ENCODE data around the gene ZNF385A. TPM values are rescaled to one million over a fixed set of nuclear protein-coding genes. Genes with fewer than 3 reads are reported as not detected.

ZNF385A gene
- total and polyA plus RNA-seq, 2 donors: 1.6 to 13.6 TPM

DNA sequence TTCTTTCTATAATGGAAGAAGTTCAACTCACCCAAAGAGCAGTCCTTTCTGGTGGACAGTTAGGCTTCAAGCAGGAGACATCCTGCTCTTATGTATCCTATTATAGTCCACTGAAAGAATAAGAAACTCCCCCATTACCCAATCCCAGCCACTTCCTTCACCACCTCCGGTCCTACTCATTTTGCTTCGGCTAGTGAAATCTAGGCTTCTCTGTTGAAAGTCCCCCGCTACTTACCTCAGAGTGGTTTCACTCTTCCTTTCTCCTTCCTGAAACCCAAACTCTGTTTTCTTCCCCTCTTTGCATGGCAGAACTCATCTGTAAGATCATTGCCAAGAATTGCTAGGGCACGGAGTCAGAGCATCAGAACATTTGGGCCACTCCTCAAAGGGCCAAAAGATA is 20.1 kb downstream of the ZNF385A start, which contains the start of gene GPR84:
Gene GPR84, minus strand, starts transcription at position 74 of the 400 bp plus-strand sequence. CDS start 635 bp downstream, outside the sequence.
- no peak within 1 kb of the TSS for H3K4me3 ChIP-seq (ENCODE audit: low read length in 2 of 2)
- peak in 1 of 9 donors; percentile 48 for DNase-seq (ENCODE audit: low read depth in 6 of 9, low spot score in 9 of 9)
- H3K27me3 ChIP-seq (ENCODE audit: control insufficient read depth in 2 of 2, insufficient read depth in 1 of 2, low read length in 1 of 2): peaks cover 0 to 6% of the 10 kb centered on the region in 2 donors
- no peaks in the 10 kb centered on the region for H3K9me3 ChIP-seq (ENCODE audit: control insufficient read depth in 2 of 2, insufficient read depth in 1 of 2, low read length in 1 of 2)
- WGBS: 7% methylated on average over 4 of the region's 4 CpGs
- peaks cover 2 to 40% of the 10 kb centered on the region in 2 donors for H3K4me1 ChIP-seq (ENCODE audit: control insufficient read depth in 2 of 2, insufficient read depth in 2 of 2, low read length in 2 of 2)
- no peaks in the 10 kb centered on the region for H3K36me3 ChIP-seq (ENCODE audit: control insufficient read depth in 2 of 2, insufficient read depth in 2 of 2, low read length in 1 of 2)
- H3K27ac ChIP-seq (ENCODE audit: low read depth in 1 of 2, low read length in 1 of 2): peak within 1 kb of the TSS in 1 of 2 donors; percentile 3

GRCh38 chr12:54363618-54364017 is 20.9 kb downstream of the ZNF385A start:
- Histone ChIP-seq H3K4me1 (ENCODE audit: control insufficient read depth in 2 of 2, insufficient read depth in 2 of 2, low read length in 2 of 2) (peaks cover 2 to 35% of the 10 kb centered on the region in 2 donors), H3K27ac (ENCODE audit: low read depth in 1 of 2, low read length in 1 of 2) (no peak overlapping the region), H3K27me3 (ENCODE audit: control insufficient read depth in 2 of 2, insufficient read depth in 1 of 2, low read length in 1 of 2) (no peaks in the 10 kb centered on the region), H3K36me3 (ENCODE audit: control insufficient read depth in 2 of 2, insufficient read depth in 2 of 2, low read length in 1 of 2) (no peaks in the 10 kb centered on the region), H3K9me3 (ENCODE audit: control insufficient read depth in 2 of 2, insufficient read depth in 1 of 2, low read length in 1 of 2) (no peaks in the 10 kb centered on the region), H3K4me3 (ENCODE audit: low read length in 2 of 2) (no peak overlapping the region)
- 93% methylated on average over 6 of the region's 6 CpGs for WGBS
- no peak for DNase-seq (ENCODE audit: low read depth in 6 of 9, low spot score in 9 of 9)

GRCh38 chr12:54363047-54363446 is 21.5 kb downstream of the ZNF385A start:
- H3K27ac ChIP-seq (ENCODE audit: low read depth in 1 of 2, low read length in 1 of 2): no peak overlapping the region
- no peak overlapping the region for H3K4me3 ChIP-seq (ENCODE audit: low read length in 2 of 2)
- no peaks in the 10 kb centered on the region for H3K36me3 ChIP-seq (ENCODE audit: control insufficient read depth in 2 of 2, insufficient read depth in 2 of 2, low read length in 1 of 2)
- DNase-seq (ENCODE audit: low read depth in 6 of 9, low spot score in 9 of 9): no peak
- H3K9me3 ChIP-seq (ENCODE audit: control insufficient read depth in 2 of 2, insufficient read depth in 1 of 2, low read length in 1 of 2): no peaks in the 10 kb centered on the region
- WGBS: 95% methylated on average over 8 of the region's 8 CpGs
- H3K27me3 ChIP-seq (ENCODE audit: control insufficient read depth in 2 of 2, insufficient read depth in 1 of 2, low read length in 1 of 2): no peaks in the 10 kb centered on the region
- peaks cover 2 to 35% of the 10 kb centered on the region in 2 donors for H3K4me1 ChIP-seq (ENCODE audit: control insufficient read depth in 2 of 2, insufficient read depth in 2 of 2, low read length in 2 of 2)

DNA sequence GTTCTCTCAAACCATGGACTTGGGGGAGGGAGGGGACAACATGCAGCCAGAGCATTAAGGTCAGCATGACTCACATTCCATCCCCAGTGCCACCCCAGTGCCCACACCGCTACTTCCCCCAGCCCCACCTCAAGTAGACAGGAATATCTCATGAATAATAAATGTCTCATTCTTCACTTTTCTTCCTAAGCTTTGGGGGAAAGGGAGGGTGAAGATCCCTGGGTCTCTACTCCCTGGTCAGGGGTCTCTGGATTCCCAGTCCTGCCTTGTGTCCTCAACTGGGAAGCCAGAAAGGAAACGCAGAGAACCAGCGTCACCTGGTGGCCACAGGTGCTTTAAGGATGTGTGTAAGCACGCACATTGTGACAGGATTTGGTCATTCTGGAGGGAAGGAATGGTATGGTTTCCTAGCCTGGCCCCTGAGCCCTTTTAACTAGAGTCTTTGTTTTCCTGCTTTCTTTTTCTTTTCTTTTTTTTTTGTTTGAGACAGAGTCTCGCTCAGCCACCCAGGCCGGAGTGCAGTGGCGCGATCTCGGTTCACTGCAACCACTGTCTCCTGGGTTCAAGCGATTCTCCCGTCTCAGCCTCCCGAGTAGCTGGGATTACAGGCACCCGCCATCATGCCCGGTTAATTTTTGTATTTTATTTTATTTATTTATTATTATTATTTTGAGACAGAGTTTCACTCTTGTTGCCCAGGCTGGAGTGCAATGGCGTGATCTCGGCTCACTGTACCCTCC is 23.6 kb downstream of the ZNF385A start:
- no peaks in the 10 kb centered on the region for H3K36me3 ChIP-seq (ENCODE audit: control insufficient read depth in 2 of 2, insufficient read depth in 2 of 2, low read length in 1 of 2)
- no peaks in the 10 kb centered on the region for H3K9me3 ChIP-seq (ENCODE audit: control insufficient read depth in 2 of 2, insufficient read depth in 1 of 2, low read length in 1 of 2)
- peak in 3 of 9 donors; percentile 60 to 75 (median 67) for DNase-seq (ENCODE audit: low read depth in 6 of 9, low spot score in 9 of 9)
- H3K4me1 ChIP-seq (ENCODE audit: control insufficient read depth in 2 of 2, insufficient read depth in 2 of 2, low read length in 2 of 2): peaks cover 5 to 50% of the 10 kb centered on the region in 2 donors
- 77% methylated on average over 16 of the region's 16 CpGs for WGBS
- H3K27me3 ChIP-seq (ENCODE audit: control insufficient read depth in 2 of 2, insufficient read depth in 1 of 2, low read length in 1 of 2): no peaks in the 10 kb centered on the region
- no peak overlapping the region for H3K27ac ChIP-seq (ENCODE audit: low read depth in 1 of 2, low read length in 1 of 2)
- no peak overlapping the region for H3K4me3 ChIP-seq (ENCODE audit: low read length in 2 of 2)

DNA sequence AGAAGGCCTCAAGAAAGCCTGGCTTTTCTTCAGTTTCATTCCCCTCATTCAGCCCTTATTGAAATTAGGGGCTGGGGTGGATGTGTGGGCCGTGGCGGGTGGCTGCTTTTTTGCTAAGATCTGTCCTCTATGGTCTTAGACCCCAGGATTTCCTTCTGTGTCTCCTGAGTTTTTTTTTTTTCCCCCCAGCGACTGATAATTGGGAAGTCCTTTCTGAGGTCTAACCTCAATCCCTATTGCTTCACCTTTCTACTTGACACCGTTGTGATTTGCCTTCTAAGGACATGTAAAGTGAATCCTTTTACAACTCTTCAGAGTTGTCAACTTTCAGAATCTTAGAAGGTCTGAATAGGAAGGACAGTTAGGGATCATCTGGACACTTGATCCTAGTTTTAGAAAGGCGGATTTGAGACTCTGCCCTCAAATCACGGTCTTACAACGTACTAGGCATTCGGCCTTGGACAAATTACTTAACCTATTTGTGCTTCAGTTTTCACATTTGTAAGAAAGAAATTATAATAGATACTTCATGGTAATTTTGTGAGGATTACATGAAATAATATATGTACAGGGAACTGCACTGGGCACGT is 24.7 kb downstream of the ZNF385A start:
- no peaks in the 10 kb centered on the region for H3K9me3 ChIP-seq (ENCODE audit: control insufficient read depth in 2 of 2, insufficient read depth in 1 of 2, low read length in 1 of 2)
- whole genome bisulfite sequencing: 76% methylated on average over 9 of the region's 9 CpGs
- H3K4me1 ChIP-seq (ENCODE audit: control insufficient read depth in 2 of 2, insufficient read depth in 2 of 2, low read length in 2 of 2): peaks cover 5 to 50% of the 10 kb centered on the region in 2 donors
- DNase-seq (ENCODE audit: low read depth in 6 of 9, low spot score in 9 of 9): no peak
- H3K27ac ChIP-seq (ENCODE audit: low read depth in 1 of 2, low read length in 1 of 2): peak overlapping the region; percentile 21 to 74
- peak overlapping the region; percentile 72 to 85 for H3K4me3 ChIP-seq (ENCODE audit: low read length in 2 of 2)
- no peaks in the 10 kb centered on the region for H3K27me3 ChIP-seq (ENCODE audit: control insufficient read depth in 2 of 2, insufficient read depth in 1 of 2, low read length in 1 of 2)
- H3K36me3 ChIP-seq (ENCODE audit: control insufficient read depth in 2 of 2, insufficient read depth in 2 of 2, low read length in 1 of 2): no peaks in the 10 kb centered on the region

DNA sequence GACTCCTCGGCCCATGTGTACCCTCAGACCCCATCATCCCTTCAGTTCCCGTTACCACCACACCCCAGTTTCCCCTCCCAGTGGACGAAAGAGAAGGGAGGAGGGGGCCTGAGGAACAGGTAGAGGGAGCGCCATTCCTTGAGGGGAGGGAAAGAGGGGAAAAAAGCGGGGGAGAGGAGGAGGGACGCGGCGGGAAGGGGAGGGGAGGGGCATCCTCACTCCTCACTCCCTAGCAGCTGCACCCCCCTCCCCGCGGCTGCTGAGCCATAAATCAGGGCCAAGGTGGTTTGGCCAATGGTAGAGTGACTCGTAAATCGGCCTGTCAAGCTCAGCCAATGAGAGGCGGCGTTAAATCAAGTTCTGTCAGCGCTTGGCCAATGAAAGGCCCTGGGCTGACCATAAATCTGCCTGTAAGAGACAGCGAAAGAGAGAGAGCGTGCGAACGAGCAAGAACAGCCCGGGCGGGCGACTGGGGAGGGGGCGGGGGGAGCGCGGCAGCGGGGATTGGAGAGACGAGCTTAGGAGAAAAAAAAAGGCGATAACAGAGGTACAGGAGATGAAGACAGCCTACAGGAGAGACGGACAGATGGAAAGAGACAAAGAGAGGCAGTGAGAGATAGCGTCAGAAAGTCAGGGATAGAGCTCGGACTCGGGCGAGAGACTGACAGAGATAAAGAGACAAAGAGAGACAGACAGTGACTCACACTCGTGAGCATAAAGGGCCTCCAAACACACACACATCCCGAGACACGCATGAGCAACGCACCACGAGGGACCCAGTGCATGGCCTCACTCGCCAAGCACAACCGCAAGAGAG is 25.4 kb downstream of the ZNF385A start:
- Histone ChIP-seq H3K36me3 (ENCODE audit: control insufficient read depth in 2 of 2, insufficient read depth in 2 of 2, low read length in 1 of 2) (no peaks in the 10 kb centered on the region), H3K4me3 (ENCODE audit: low read length in 2 of 2) (peak overlapping the region; percentile 72 to 85), H3K27me3 (ENCODE audit: control insufficient read depth in 2 of 2, insufficient read depth in 1 of 2, low read length in 1 of 2) (no peaks in the 10 kb centered on the region), H3K9me3 (ENCODE audit: control insufficient read depth in 2 of 2, insufficient read depth in 1 of 2, low read length in 1 of 2) (no peaks in the 10 kb centered on the region), H3K27ac (ENCODE audit: low read depth in 1 of 2, low read length in 1 of 2) (peak overlapping the region; percentile 87 to 89), H3K4me1 (ENCODE audit: control insufficient read depth in 2 of 2, insufficient read depth in 2 of 2, low read length in 2 of 2) (peaks cover 5 to 43% of the 10 kb centered on the region in 2 donors)
- WGBS: 2% methylated on average over 40 of the region's 40 CpGs
- DNase-seq (ENCODE audit: low read depth in 6 of 9, low spot score in 9 of 9): peak; percentile 90 to 99 (median 97)

DNA sequence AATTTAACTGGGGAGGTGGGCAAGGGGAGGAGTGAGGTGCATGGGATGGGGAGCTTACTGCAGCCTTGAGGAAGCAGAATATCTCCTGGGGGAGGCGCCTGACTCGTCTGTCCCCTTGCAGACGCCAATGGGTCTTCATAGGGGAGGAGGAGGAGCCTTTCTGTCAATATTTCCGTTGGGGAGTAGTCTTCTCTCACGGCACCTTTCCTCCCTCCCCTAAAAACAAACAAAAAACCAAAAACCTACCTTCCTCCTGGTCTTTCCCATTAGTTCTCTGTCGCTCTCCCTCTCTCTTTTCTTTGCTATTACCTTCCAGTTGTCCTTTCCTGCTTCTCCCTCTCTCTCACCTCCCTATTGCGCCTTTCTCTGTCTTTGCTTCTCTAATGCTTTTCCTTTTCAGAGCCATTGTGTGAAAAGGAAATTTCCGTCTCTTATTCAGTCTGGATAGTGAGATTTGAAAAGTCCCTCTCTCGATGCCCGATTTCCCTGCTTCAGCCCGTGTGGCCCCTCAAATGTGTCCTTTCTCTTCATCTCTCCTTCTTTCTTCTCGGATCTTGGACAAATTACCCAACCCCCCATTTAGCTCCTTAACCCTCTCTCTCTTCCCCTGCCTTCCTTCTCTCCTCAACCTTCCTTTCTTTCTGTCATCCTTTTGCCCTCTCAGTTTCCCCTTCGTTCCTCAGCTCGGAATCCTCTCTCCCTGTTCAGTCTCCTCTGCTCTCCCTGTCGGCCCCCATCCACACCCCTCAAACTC is 26.2 kb downstream of the ZNF385A start:
- DNase-seq (ENCODE audit: low read depth in 6 of 9, low spot score in 9 of 9): peak in 3 of 9 donors; percentile 49 to 69 (median 49)
- peaks cover 5 to 39% of the 10 kb centered on the region in 2 donors for H3K4me1 ChIP-seq (ENCODE audit: control insufficient read depth in 2 of 2, insufficient read depth in 2 of 2, low read length in 2 of 2)
- peak overlapping the region; percentile 87 to 89 for H3K27ac ChIP-seq (ENCODE audit: low read depth in 1 of 2, low read length in 1 of 2)
- no peaks in the 10 kb centered on the region for H3K36me3 ChIP-seq (ENCODE audit: control insufficient read depth in 2 of 2, insufficient read depth in 2 of 2, low read length in 1 of 2)
- peak overlapping the region; percentile 72 to 85 for H3K4me3 ChIP-seq (ENCODE audit: low read length in 2 of 2)
- WGBS: 15% methylated on average over 15 of the region's 15 CpGs
- H3K27me3 ChIP-seq (ENCODE audit: control insufficient read depth in 2 of 2, insufficient read depth in 1 of 2, low read length in 1 of 2): no peaks in the 10 kb centered on the region
- H3K9me3 ChIP-seq (ENCODE audit: control insufficient read depth in 2 of 2, insufficient read depth in 1 of 2, low read length in 1 of 2): no peaks in the 10 kb centered on the region

GRCh38 chr12:54357506-54358190 is 26.9 kb downstream of the ZNF385A start:
- Histone ChIP-seq H3K27me3 (ENCODE audit: control insufficient read depth in 2 of 2, insufficient read depth in 1 of 2, low read length in 1 of 2) (no peaks in the 10 kb centered on the region), H3K9me3 (ENCODE audit: control insufficient read depth in 2 of 2, insufficient read depth in 1 of 2, low read length in 1 of 2) (no peaks in the 10 kb centered on the region), H3K4me1 (ENCODE audit: control insufficient read depth in 2 of 2, insufficient read depth in 2 of 2, low read length in 2 of 2) (peaks cover 9 to 44% of the 10 kb centered on the region in 2 donors), H3K27ac (ENCODE audit: low read depth in 1 of 2, low read length in 1 of 2) (peak overlapping the region in 1 of 2 donors; percentile 87), H3K4me3 (ENCODE audit: low read length in 2 of 2) (peak overlapping the region in 1 of 2 donors; percentile 85), H3K36me3 (ENCODE audit: control insufficient read depth in 2 of 2, insufficient read depth in 2 of 2, low read length in 1 of 2) (no peaks in the 10 kb centered on the region)
- DNase-seq (ENCODE audit: low read depth in 6 of 9, low spot score in 9 of 9): no peak
- WGBS: 90% methylated on average over 2 of the region's 2 CpGs

Measured in thymus (tissue), 11 donors.